D721Med (cell line): ENCODE data around the gene BLID.

Experiments used
- DNase-seq: peaks from one replicate; pipeline ENCODE4 v3.0.0; 2011; ENCODE audit warnings: low spot score; ENCODE audit not compliant: insufficient read length
- FAIRE-seq: peaks from 2 replicates; lab custom pipeline; 2011; peaks lifted over from hg19 to GRCh38; lab: Jason Lieb, UNC
- CTCF ChIP-seq: IDR thresholded peaks from 2 replicates; pipeline ENCODE4 v1.5.1; 2012; ENCODE audit warnings: mild to moderate bottlenecking, control low read depth; ENCODE audit not compliant: insufficient read depth; ENCODE audit errors: missing control alignments

The BLID gene

GRCh38 chr11:122115524-122116379 is at the start of gene BLID:
TSS of gene BLID (minus strand) at chr11:122116215. CDS start at chr11:122115922, 293 bp downstream.
- peak; percentile 58 for TF ChIP-seq CTCF
- FAIRE-seq = no peak
- DNase-seq = no peak

GRCh38 chr11:122163053-122163819 is 47.2 kb upstream of the BLID start:
- no peak for FAIRE-seq

GRCh38 chr11:122162095-122162494 is 46.1 kb upstream of the BLID start:
- DNase-seq (no peak), FAIRE-seq (no peak)

More at GRCh38 chr11:122163053-122163819, 47.2 kb upstream of the BLID start:
- DNase-seq = no peak
- TF ChIP-seq CTCF = no peak

GRCh38 chr11:122160841-122161590 is 45.0 kb upstream of the BLID start:
- FAIRE-seq = no peak

More at GRCh38 chr11:122162095-122162494, 46.1 kb upstream of the BLID start:
- TF ChIP-seq CTCF = no peak

GRCh38 chr11:122159861-122160260 is 43.8 kb upstream of the BLID start:
- DNase-seq (no peak), FAIRE-seq (no peak)
- TF ChIP-seq CTCF = no peak

More at GRCh38 chr11:122160841-122161590, 45.0 kb upstream of the BLID start:
- TF ChIP-seq CTCF = no peak
- DNase-seq = no peak

- DNase-seq = no peak
- FAIRE-seq = no peak
- no peak for TF ChIP-seq CTCF
Observed at GRCh38 chr11:122159173-122159721, 43.2 kb upstream of the BLID start.
